Measurements from ENCODE around the gene PLEKHD1.

- TF ChIP-seq CTCF (IDR thresholded peaks at IDR 0.05) (no peak), POLR2A (IDR thresholded peaks at IDR 0.05) (no peak)
These were observed 52.4 kb downstream of the PLEKHD1 start for GRCh38 chr14:69536971-69537370.

All from esophagus squamous epithelium (tissue), 4 donors.